HG02798 (cell line): Measurements from ENCODE around the gene SLC11A2.
"Not testable (repeated sequence)": the region's sequence is repeated elsewhere in the genome, so short reads cannot be mapped to it uniquely, and the experiment has no call there.

Experiments used
- ATAC-seq: cut with Tn5 transposase; IDR thresholded peaks from one replicate; pipeline ENCODE4 v1.9.1; 2021; ENCODE audit warnings: mild to moderate bottlenecking; ENCODE audit not compliant: unreplicated experiment, poor library complexity

Gene SLC11A2

DNA sequence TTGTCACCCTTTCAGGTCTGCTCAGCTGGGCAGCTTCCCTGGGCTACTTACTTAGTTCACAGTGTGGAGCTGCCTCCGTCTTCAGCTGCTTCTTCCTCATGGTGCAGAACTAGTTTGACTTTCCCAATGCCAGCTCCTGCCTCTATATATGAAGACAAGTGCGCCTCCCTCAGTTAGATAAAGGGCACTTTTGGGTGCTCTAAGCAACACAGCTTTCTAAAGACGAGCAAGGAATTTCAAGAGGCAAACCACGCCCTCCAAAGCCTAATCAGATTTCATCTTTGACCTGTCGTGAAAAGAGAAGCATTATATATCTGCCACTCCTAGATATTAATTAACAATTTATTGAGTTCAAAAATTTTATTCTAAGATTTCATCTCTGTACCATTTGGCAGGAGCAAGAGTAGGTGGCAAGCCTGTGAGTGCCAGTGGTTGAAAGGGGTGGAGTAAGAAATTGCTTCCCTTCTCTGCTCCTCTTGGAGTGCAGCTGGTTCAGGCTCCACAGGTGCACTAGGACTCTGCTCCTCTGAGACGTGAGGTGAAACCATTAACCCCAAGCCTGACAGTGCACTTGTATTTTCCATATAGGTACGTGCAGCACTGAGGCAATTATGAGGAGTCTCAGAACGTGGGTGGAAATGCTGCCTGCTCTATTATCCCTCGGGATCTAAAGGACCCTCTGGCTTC, 2.1 kb upstream of the SLC11A2 start:
- ATAC-seq, result no peak

DNA sequence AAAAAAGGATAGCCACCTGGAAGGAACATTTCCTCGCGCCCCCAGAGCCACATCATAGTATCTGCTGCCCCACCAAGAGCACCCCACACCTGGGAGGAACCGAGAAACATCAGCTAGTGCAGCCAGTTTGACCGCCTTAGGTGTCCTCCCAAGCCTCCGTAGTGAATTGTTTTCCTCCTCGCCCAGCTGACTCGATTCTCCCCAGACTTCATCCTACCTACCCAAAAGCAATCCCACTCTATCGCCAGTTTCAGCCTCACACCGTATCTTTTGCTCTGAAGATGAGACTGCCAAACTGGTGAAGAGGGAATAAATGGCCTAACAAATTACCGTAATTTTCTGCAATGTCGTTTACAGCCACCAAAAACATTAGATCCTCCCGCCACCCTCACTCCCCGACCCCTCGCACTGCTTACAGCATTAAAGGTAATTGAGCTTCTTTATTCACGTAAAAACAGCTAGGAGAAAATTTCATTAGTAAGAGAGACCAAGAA, 1.2 kb upstream of the SLC11A2 start:
- ATAC-seq, result no peak

DNA sequence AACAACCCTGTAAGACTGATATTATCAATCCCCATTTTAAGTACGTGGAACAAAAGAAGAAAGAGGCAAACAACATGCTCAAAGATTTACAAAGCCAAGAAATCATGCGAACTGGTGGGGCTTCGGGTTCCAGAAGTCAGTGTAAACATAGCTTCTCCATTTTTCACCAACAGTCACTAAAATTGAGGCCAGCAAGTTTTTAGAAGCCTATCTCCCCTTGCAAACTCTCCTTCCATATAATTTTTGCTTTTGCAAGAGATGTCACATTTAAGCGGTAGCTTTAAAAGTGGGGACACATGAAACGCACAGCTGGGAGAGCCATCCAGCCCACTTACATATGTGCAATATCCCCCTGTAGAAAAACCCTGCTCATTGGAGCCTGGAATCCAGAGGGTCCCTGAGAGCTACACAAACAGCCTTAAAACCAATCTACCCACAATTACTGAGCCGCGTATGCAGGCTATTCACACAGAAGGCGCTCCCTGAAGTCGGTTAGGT, 797 bp downstream of the SLC11A2 start:
- ATAC-seq, result no peak

DNA sequence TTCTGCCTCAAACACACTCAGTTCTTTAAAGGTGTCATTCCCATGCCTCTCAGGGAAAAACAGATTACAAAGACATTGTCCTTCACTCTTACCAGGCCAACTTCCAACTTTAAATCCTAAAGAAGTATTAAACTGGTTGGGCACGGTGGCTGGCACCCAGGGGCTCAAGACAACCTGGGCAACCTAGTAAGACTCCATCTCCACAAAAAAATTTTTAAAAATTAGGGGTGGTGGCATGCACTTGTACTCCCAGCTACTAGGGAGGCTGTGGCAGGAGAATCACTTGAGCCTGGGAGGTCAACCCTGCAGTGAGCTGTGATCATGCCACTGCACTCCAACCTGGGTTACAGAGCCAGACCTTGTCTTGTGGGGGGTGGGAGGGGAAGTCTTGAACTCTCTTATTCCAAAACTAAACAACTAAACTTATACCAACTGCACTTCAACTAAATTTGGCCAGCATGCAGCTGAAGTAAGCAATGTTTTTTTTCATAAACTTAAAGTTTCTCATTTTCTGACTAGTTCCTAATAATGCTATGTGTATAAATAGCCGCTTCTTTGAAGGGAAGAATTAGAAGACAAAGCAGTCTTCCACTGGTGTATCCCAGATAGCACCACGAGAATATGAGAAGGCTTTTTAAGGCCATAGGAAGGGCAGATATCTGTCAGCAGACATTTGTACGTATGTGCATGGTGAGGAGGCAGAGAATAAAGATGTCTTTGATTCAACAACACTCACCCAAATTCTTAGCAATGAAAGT, 2.4 kb downstream of the SLC11A2 start:
- no peak for ATAC-seq

DNA sequence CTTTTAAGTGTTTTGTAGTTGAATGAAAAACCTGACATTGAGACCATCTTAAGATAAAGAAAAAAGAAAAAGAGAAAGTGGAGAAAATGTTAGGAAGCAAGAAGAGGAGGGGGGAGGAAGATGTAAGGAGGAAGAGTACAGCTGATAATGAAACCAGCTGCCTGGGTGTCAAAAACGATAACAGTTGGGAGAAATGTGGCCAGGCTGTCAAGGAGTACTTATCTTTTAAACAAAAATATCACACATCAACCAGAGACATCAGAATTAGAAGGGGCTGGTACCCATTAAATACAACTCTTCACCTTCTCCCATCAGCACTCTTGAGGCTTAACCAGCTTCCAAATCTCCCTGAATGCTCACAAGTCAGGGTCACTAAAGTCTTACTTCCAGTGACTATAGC, 4.5 kb downstream of the SLC11A2 start:
- no peak for ATAC-seq

DNA sequence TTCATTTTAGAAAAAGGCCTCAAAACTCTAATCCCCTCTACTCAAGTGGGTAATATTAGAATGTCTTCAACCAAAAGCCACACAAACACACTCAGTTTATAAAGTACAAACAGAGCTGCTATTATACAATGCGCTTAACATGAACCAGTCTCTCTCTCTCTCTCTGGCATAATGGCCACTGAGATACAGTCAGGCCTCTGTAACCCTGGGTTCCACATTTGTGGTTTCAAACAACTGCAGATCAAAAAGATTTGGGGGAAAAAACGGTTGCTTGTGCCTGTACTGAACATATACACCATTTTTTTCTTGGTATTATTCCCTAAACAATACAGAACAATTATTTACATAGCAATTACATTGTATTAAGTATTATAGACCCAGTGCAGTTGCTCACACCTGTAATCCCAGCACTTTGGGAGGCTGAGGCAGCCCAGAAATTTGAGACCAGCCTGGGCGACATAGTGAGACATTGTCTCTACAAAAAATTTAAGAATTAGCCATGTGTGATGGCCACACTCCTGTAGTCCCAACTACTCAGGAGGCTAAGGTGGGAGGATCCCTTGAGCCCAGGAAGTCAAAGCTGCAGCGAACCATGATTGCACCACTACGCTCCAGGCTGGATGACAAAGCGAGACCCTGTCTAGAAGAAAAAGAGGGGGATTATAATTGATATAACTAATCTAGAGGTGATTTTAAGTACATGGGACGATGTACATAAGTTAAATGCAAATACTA, 5.6 kb downstream of the SLC11A2 start:
- ATAC-seq, result no peak

DNA sequence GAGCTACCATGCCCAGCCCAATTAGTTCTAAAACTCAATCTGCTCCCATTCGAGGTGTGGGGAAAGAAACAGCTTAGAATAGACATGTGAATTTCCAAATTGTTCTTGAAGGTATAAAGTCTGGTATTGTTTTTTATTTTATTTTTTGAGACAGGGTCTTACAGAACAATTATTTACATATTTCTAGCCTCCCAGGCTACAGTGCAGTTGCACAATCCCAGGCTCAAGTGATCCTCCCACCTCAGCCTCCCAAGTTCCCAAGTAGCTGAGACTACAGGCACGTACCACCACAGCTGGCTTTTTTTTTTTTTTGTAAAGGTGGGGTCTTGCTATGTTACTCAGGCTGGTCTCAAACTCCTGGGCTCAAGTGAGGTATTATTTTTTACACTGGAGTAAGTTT, 6.3 kb downstream of the SLC11A2 start:
- ATAC-seq, result no peak

DNA sequence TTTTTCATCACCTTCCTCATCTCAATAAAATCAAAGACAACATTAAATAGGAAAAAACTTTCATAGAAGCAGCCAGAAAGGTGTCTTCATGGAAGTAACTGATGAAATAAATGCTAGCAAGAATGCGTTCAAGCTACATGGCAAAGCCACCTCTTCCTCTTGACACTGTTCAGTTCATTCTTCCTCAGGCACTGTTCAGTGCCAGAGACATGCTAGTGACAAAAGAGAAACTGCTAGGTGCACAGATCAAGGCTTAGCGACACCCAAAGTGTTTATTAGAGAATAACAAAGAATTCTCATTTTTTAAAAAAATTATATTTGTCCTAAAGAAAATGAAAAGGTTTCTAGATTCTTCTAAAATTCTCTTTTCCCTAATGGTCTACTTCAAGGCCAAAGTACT, 7.2 kb downstream of the SLC11A2 start:
- no peak for ATAC-seq

DNA sequence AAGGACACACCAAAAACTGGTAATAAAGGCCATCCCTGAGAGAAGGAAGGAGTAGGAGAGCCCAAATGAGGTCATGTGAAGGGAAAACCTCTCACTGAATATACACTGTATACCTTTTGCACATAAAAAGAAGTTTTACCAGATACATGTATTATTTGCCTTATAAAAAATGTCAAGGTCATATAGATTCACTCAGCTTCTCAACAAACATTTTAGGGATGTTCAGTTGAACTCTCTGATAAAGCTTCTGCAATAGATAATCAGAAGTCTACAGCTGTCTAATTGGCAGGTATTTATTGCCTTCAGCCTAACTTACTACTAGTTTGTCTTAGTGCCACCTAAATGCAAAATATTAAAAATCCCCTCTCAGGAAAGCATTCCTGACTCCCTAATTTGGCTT, 8.7 kb downstream of the SLC11A2 start:
- ATAC-seq, result no peak

DNA sequence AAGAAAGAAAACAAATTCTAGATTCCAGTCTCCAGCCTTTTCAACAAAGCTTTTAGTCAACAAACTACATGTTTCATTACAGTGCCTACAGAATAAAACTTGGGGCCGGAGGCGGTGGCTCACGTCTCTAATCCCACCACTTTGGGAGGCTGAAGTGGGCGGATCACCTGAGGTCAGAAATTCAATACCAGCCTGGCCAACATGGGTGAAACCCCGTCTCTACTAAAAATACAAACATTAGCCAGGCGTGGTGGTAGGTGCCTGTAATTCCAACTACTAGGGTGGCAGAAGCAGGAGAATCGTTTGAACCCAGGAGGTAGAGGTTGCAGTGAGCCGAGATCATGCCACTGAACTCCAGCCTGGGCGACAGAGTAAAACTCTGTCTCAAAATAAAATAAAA, 11.7 kb downstream of the SLC11A2 start:
- not testable (repeated sequence) for ATAC-seq

DNA sequence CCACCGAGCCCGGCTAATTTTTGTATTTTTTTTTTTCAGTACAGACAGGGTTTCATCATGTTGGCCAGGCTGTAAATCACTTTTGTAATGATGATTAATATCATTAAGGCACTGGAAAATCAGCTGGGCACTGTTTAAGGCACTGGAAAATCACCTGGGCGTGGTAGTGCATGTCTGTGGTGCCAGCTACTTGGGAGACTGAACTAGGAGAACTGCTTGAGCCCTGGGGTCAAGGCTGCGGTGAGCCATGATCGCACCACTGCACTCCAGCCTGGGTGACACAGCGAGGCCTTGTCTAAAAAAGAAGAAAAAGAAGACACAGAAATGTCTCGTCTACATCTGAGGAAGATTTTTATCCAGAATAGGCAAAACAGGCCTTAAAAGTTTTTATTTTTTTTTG, 12.7 kb downstream of the SLC11A2 start:
- ATAC-seq, result no peak

DNA sequence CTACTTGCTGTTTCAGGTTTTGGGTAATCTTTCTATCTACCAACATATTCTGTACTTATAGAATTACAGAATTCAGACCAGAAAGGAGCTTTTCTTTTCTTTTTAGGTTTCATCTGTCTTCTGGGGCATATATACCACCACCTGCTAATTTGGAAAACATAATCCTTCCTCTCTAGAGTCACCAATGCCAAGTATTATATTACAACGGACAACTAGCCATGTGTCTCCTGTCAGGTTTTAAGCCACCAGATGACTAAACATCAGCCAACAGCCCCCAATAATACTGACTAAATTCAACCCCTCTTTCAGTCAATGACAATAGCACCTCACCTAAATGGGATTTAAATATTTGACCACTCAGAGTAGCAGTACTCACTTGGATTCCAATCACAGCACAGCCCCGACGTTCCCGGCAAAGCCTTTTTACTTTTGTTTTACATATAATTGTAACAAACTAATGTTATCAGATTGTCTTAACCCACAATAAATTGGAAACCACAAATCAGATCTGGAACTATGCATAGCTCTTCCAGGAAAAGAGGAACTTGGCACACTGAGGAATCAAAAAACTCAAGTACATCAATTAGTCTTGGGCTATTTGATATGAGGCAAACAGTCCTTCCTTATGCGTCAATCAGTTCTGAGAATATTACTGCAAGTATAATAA, 13.5 kb downstream of the SLC11A2 start:
- ATAC-seq, result no peak

DNA sequence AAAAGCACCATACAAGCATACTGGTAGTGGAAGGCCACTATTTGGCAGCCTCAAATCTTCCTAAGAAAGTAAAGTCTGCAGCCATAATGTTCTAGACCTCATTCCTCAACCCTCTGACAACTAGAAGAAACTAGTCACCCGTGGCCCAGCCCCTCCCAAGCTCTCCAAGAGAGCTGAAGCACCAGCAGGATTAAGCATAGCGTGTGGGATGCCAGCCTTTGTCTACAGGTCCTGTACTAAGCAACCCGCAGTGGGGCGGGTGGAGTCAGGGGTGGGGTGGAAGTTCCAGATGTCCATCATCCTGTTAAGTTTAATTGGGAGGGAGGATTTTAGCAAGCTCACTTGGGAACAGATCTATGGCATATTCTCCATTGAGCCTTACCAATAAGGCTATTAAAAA, 14.2 kb downstream of the SLC11A2 start:
- no peak for ATAC-seq

DNA sequence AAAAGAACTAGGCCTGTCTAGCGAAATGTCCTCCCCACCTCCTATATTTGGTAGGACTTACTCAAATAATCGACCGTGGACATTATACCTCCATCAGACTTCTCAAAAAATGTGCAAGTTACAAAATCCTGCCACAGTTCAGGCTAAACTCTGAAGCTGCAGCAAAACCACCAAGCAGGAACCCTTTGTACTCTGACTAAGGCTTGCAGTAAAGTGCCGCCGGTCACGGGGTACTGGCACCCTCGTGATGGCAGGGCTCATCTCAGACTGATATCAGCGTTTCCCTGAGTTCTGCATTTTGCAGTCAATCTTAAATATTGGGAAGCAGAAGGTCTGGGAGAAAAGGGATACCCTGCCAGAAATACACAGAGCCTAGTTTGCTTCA, 17.1 kb downstream of the SLC11A2 start:
- ATAC-seq, result no peak

DNA sequence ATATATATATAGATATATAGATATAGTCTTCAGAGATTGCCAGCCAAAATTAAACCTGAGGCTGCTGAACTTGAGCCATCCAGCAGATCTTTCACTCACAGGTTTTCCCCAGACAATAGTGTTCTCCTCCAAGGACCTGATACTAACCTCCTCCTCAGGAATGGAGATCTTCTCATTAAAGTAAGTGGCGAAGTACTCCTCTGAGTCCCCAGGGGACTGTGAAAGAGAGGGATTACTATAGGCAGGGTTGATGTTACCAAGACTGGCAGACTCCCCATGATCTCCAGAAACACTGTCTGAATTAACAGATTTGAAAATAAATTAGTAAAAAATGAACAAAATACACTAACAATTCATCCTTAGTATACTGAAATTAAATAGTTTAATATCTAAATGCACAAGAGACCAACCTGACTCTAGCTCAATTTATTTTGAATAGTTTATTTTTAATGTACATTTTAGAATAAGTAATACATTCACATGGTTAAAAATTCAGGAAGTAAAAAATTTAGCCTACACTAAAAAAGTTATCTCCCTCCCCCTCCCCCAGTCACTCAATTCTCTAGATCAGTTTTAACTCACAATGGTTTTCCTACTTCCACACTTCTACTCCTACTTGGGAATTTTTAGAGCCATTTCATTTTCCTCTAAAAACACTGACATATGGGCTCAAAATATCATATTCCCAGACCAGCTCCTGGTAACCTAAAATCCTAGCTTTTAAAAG, 17.7 kb downstream of the SLC11A2 start:
- ATAC-seq, result no peak

DNA sequence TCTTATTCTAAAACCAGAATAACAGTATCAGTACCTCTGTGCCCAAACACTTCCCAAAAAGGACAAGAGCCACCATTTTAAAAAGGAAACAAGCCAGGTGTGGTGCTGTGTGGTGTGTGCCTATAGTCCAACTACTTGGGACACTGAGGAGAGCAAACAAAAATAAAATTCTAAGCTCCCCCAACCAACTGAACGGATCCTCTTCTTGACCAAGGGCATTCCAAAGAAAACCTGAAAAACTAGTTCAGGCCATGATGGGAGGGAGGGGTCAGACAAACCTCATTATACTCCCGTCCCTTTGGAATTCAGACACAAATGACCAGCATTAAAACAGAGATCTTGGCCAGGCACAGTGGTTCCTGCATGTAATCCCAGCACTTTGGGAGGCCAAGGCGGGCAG, 20.5 kb downstream of the SLC11A2 start:
- no peak for ATAC-seq

DNA sequence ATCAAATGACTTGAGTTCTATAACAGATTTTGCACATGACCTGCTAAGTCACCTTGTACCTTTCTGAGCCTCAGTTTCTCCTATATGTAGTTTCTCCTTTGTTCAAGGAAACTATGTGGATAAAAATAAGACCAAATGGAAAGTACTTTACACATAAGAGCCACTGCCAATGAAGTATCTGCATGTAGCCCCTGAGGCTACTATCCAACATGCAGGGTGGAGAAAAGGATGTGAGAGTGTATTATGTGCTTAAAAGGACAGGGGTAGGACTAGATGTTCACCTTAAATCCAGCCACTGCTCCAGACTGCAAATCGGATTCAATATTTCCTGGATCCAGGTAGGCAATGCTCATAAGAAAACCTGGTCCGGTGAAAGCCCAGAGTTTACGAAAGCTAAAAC, 21.2 kb downstream of the SLC11A2 start:
- no peak for ATAC-seq

DNA sequence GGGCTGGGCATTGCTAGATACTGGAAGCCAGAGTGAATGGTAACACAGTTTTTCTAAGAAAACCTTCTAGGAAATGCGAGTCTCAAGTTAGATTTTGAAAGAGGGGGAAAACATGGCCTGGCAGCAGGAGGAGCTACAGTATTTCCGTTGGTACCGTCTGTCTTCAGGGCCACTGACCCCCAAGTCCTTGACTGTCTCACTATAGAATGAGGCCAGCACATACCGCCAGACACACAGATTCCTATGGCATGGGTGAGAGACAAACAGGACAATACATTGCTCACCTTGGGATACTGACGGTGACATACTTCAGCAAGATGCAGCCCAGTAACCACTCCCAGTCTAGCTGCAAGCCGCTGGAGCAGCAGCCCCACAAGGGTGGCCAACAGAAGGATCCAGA, 21.7 kb downstream of the SLC11A2 start:
- ATAC-seq, result no peak

DNA sequence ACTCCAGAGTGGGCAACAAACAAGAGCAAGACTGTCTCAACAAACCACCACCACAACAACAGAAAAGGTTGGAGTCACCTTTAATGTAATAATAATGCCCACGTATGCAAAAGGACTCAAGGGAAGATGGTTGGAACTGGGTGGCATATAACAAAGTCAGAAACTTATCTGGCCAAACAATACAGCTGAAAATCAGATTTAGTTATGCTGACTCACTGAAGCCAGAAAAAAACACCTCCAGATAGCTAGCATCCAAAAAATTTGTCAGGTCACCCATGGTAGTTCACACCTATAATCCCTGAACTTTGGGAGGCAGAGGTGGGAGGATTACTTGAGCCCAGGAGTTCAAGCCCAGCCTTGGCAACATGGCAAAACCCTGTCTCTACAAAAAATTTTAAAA, 24.4 kb downstream of the SLC11A2 start:
- ATAC-seq, result no peak

DNA sequence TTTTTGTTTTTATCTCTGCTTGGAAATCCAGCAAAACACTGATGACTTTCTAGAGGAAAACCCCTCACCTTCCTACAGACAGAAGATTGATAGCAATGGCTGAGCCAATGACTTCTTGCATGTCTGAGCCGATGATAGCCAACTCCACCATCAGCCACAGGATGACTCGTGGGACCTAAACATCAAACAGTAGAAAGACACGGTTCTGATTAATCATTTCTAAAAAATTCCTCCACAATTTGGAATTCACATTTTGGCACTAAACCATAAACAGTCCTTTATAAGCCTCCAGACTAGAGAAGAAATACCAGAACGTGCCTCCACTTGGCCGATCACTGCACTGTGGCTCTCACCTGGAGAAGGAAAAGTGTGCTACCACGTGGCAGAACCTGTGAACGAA, 25.9 kb downstream of the SLC11A2 start:
- no peak for ATAC-seq
